ENCODE data around the gene CDK15.
"Not testable (repeated sequence)": the region's sequence is repeated elsewhere in the genome, so short reads cannot be mapped to it uniquely, and the experiment has no call there.

CDK15 gene

DNA sequence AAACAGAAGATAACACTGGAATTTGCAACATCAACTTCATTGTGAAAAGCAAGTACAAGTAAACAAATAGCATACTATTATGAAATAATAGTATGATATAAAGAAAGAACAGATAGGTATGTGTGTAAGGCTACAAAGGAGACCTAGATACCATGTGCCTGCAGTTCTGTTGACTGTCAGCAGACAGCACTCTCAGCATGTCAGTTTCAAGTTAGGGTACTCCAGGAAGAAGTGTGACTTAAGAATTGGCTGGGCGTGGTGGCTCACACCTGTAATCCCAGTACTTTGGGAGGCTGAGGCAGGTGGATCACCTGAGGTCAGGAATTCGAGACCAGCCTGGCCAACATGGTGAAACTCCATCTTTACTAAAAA lies 7.4 kb upstream of the CDK15 start:
- H3K4me1 Mint-ChIP-seq, H3K27ac Mint-ChIP-seq, H3K4me3 Mint-ChIP-seq, H3K36me3 Mint-ChIP-seq, H3K9me3 Mint-ChIP-seq, H3K27me3 Mint-ChIP-seq: not testable (repeated sequence)

- Mint-ChIP-seq H3K27ac (no peak overlapping the region), H3K9me3 (no peaks in the 10 kb centered on the region), H3K4me3 (no peak overlapping the region), H3K36me3 (peaks cover under 1% of the 10 kb centered on the region), H3K4me1 (no peaks in the 10 kb centered on the region), H3K27me3 (peaks cover 2% of the 10 kb centered on the region)
Observed at GRCh38 chr2:201807452-201807999, 1.2 kb downstream of the CDK15 start.

DNA sequence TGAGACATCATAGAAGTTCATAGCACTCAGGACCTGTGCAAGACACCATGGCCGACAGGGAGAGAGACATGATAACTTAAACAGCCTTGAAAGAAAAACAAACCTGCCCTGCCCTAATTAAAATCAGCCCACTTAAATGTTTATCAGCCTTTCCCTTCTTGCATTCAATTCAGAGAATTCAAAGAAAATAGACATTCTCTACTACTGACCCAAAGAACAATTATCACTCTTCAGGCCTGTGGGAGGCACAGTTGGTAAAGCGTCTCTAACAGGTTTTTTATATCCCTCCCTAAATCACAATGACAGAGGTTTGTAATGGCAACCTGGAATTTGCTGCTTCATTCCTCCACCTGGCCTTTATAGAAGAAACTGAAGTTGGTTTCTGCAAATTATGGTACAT lies 1.7 kb downstream of the CDK15 start:
- H3K27me3 Mint-ChIP-seq: peaks cover 1% of the 10 kb centered on the region
- no peaks in the 10 kb centered on the region for H3K9me3 Mint-ChIP-seq
- no peak overlapping the region for H3K27ac Mint-ChIP-seq
- no peaks in the 10 kb centered on the region for H3K4me1 Mint-ChIP-seq
- no peaks in the 10 kb centered on the region for H3K36me3 Mint-ChIP-seq
- no peak overlapping the region for H3K4me3 Mint-ChIP-seq

DNA sequence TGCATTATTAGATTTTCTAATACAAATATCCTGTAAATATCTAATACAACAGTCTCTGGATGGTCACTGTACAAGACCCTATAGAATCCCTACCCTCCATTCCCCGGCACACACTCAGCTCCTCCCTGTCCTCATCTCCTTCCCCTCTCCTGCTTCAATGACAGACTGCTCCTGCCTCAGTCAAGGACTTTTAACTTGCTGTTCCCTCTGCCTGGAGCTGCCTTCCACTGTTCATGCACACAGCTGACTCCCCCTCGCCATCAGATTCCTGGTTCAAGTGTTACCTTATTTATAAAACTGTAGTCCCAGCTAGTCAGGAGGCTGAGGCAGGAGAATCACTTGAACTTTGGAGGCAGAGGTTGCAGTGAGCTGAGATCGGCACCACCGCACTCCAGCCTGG lies 3.3 kb downstream of the CDK15 start:
- no peaks in the 10 kb centered on the region for H3K9me3 Mint-ChIP-seq

DNA sequence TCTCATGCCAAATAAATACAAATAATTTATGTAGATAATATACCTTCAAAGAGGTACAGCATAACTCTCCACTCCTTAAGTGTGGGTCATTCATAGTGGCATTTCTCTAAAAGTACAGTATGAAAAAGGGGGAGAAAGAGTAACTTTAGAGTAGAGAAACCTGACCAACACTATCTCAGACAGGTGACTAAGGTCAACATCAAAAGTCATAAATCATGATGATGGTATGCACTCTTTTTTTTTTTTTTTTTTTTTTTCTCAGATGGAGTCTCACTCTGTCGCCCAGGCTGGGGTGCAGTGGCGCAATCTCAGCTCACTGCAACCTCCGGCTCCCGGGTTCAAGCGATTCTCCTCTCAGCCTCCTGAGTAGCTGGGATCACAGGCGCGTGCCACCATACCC lies 4.3 kb downstream of the CDK15 start:
- H3K4me3 Mint-ChIP-seq, H3K27ac Mint-ChIP-seq, H3K27me3 Mint-ChIP-seq, H3K4me1 Mint-ChIP-seq, H3K36me3 Mint-ChIP-seq, H3K9me3 Mint-ChIP-seq: not testable (repeated sequence)

More for the DNA sequence above, 3.3 kb downstream of the CDK15 start:
- Mint-ChIP-seq H3K4me3 (no peak overlapping the region), H3K4me1 (no peaks in the 10 kb centered on the region), H3K36me3 (no peaks in the 10 kb centered on the region), H3K27me3 (peaks cover 1% of the 10 kb centered on the region), H3K27ac (no peak overlapping the region)

DNA sequence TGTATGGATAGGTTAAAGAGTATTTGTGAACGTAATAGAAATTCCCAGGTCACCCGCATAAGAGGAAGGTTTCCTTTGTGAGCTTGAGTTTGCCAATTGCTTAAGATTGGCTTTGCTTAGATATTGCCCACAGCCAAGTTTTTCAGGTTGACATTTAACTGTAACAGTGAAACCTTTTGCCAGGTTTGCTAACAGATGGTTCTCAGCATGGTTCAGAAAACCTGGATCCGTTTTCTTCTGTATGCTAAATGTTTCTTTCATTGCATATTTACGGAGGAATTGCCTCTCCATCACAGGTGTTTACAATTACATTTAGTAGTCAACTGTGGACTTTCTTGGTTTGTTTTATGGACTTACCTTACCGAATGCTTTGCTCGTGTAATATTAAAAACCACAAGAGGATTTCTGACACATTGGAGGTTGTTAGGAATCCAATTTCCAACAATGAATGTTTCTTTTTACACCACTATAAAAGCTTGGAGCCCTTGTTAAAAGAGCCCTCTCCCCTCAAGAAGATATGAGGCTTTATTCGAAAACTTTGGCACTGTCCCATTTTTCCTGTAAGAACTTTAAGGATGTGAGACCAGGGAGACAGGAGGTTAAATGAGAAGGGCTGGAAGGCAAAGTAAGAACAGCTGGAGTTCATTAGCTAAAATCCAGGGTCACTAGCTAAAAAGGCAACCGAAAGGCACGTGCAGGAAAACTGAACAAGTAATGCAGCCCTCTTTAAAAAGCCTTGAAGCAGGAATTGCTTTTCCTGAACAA lies 7.8 kb downstream of the CDK15 start:
- H3K36me3 Mint-ChIP-seq: no peaks in the 10 kb centered on the region
- no peaks in the 10 kb centered on the region for H3K9me3 Mint-ChIP-seq
- H3K4me1 Mint-ChIP-seq: no peaks in the 10 kb centered on the region
- H3K27me3 Mint-ChIP-seq: peaks cover 2% of the 10 kb centered on the region
- H3K27ac Mint-ChIP-seq: no peak overlapping the region
- no peak overlapping the region for H3K4me3 Mint-ChIP-seq

DNA sequence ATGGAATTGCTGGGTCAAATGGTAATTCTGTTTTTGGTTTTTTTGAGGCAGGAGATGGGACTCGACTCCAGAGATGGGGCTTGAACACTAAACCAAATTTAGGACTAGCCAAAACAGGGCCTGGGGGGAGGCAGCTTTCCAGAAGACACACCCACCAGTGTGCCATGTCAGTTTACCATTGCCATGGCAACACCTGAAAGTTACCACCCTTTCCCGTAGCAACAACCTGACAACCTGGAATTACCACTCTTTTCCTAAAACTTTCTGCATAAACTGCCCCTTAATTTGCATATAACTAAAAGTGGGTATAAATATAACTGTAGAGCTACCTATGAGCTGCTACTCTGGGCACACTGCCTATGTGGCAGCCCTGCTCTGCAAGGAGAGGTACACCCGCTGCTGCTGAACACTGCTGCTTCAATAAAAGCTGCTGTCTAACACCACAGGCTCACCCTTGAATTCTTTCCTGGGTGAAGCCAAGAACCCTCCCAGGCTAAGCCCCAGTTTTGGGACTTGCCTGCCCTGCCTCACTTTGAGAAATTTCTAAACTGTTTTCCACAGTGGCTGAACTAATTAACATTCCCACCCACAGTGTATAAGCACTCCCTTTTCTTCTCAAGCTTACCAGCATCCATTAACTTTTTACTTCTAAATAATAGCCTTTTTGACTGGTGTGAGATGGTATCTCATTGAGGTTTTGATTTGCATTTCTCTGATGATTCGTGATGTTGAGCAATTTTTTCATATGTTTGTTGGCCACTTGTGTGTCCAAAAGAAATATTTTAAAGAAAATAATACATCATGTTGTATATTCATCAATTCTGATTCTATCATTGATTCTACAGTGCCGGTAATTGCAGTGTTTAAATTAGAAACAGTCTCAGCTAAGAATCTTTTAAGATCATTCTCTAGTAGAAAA lies 10.6 kb downstream of the CDK15 start:
- Mint-ChIP-seq H3K4me1 (no peaks in the 10 kb centered on the region), H3K27ac (no peak overlapping the region), H3K27me3 (peaks cover 3% of the 10 kb centered on the region), H3K4me3 (no peak overlapping the region), H3K36me3 (no peaks in the 10 kb centered on the region), H3K9me3 (no peaks in the 10 kb centered on the region)

- Mint-ChIP-seq H3K4me1 (no peaks in the 10 kb centered on the region), H3K27ac (no peak overlapping the region), H3K4me3 (no peak overlapping the region), H3K27me3 (peaks cover 3% of the 10 kb centered on the region), H3K9me3 (no peaks in the 10 kb centered on the region), H3K36me3 (no peaks in the 10 kb centered on the region)
Observed at GRCh38 chr2:201820383-201821007, 14.2 kb downstream of the CDK15 start.

GRCh38 chr2:201821080-201821479 lies 14.7 kb downstream of the CDK15 start:
- H3K27me3 Mint-ChIP-seq: peaks cover 3% of the 10 kb centered on the region
- no peak overlapping the region for H3K4me3 Mint-ChIP-seq
- no peak overlapping the region for H3K27ac Mint-ChIP-seq
- H3K36me3 Mint-ChIP-seq: no peaks in the 10 kb centered on the region
- H3K4me1 Mint-ChIP-seq: no peaks in the 10 kb centered on the region
- no peaks in the 10 kb centered on the region for H3K9me3 Mint-ChIP-seq

DNA sequence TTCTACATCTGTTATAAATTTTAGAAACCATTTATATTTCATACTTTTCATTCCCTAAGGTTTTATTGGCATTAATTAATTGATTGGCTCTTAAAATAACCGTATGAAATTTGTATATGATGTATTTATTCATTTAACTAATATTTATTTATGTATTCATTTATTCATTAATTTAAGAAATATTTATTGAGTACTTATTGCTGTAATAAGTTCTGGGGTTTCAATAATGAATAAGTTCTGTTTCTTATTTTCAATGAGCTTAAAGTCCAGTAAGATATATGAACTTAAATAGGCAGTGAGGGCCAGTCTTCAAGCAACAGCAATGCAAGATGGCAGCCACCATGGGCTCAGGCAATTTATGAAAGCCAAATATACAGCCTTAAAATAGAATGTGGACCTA lies 17.9 kb downstream of the CDK15 start:
- Mint-ChIP-seq H3K27me3 (peaks cover 5% of the 10 kb centered on the region), H3K27ac (no peak overlapping the region), H3K4me3 (no peak overlapping the region), H3K36me3 (no peaks in the 10 kb centered on the region), H3K4me1 (no peaks in the 10 kb centered on the region), H3K9me3 (no peaks in the 10 kb centered on the region)

GRCh38 chr2:201827621-201828020 lies 21.3 kb downstream of the CDK15 start:
- no peaks in the 10 kb centered on the region for H3K9me3 Mint-ChIP-seq
- no peaks in the 10 kb centered on the region for H3K4me1 Mint-ChIP-seq
- H3K27me3 Mint-ChIP-seq: peaks cover 3% of the 10 kb centered on the region

GRCh38 chr2:201828220-201828619 lies 21.9 kb downstream of the CDK15 start:
- peaks cover 3% of the 10 kb centered on the region for H3K27me3 Mint-ChIP-seq
- H3K9me3 Mint-ChIP-seq: no peaks in the 10 kb centered on the region
- no peaks in the 10 kb centered on the region for H3K36me3 Mint-ChIP-seq
- H3K4me3 Mint-ChIP-seq: no peak overlapping the region
- no peaks in the 10 kb centered on the region for H3K4me1 Mint-ChIP-seq
- H3K27ac Mint-ChIP-seq: no peak overlapping the region

More at GRCh38 chr2:201827621-201828020, 21.3 kb downstream of the CDK15 start:
- no peak overlapping the region for H3K4me3 Mint-ChIP-seq
- no peak overlapping the region for H3K27ac Mint-ChIP-seq
- H3K36me3 Mint-ChIP-seq: no peaks in the 10 kb centered on the region

DNA sequence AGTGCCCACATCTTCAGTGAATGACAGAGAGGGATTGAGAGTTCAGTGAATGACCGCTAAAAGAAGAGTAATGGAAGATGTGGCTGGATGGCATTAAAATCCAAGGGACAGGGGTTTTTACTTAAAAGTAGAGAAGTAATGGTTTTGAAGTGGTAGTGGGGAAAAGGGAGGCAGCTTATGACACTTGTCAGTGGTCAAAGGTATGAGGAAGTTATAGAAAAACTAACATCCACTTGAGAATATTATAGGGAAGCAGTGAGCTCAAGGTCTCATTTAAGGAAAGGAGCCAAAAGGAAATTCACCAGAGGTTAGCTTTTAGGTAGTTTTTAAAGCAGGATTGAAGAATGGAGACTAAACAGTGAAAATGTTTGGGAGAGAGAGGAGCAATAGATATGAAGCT lies 24.3 kb downstream of the CDK15 start:
- Mint-ChIP-seq H3K4me3 (no peak overlapping the region), H3K4me1 (no peaks in the 10 kb centered on the region), H3K9me3 (no peaks in the 10 kb centered on the region), H3K27ac (no peak overlapping the region), H3K36me3 (no peaks in the 10 kb centered on the region), H3K27me3 (peaks cover 3% of the 10 kb centered on the region)

GRCh38 chr2:201831469-201831868 lies 25.1 kb downstream of the CDK15 start:
- Mint-ChIP-seq H3K27ac (no peak overlapping the region), H3K36me3 (no peaks in the 10 kb centered on the region), H3K27me3 (peaks cover 6% of the 10 kb centered on the region), H3K9me3 (no peaks in the 10 kb centered on the region), H3K4me1 (no peaks in the 10 kb centered on the region), H3K4me3 (no peak overlapping the region)

GRCh38 chr2:201833781-201834180 lies 27.4 kb downstream of the CDK15 start:
- H3K4me1 Mint-ChIP-seq: no peaks in the 10 kb centered on the region
- no peaks in the 10 kb centered on the region for H3K9me3 Mint-ChIP-seq
- no peak overlapping the region for H3K27ac Mint-ChIP-seq
- peaks cover 7% of the 10 kb centered on the region for H3K27me3 Mint-ChIP-seq
- H3K36me3 Mint-ChIP-seq: peaks cover 1% of the 10 kb centered on the region
- H3K4me3 Mint-ChIP-seq: no peak overlapping the region

- H3K36me3 Mint-ChIP-seq: peaks cover 1% of the 10 kb centered on the region
- H3K27me3 Mint-ChIP-seq: peaks cover 5% of the 10 kb centered on the region
- no peak overlapping the region for H3K4me3 Mint-ChIP-seq
- no peaks in the 10 kb centered on the region for H3K9me3 Mint-ChIP-seq
- no peaks in the 10 kb centered on the region for H3K4me1 Mint-ChIP-seq
- H3K27ac Mint-ChIP-seq: no peak overlapping the region
Observed at GRCh38 chr2:201835066-201835465, 28.7 kb downstream of the CDK15 start.
